CD4-positive, alpha-beta T cell treated with Interleukin-10 for 1 hour (primary cell): ENCODE data around the gene EBF4.

Experiments
- DNase-seq: peaks from one replicate; pipeline ENCODE4 v3.0.0-alpha.2; 2020

Gene EBF4

GRCh38 chr20:2745936-2746635 lies 53.5 kb downstream of the EBF4 start:
- DNase-seq: no peak

DNA sequence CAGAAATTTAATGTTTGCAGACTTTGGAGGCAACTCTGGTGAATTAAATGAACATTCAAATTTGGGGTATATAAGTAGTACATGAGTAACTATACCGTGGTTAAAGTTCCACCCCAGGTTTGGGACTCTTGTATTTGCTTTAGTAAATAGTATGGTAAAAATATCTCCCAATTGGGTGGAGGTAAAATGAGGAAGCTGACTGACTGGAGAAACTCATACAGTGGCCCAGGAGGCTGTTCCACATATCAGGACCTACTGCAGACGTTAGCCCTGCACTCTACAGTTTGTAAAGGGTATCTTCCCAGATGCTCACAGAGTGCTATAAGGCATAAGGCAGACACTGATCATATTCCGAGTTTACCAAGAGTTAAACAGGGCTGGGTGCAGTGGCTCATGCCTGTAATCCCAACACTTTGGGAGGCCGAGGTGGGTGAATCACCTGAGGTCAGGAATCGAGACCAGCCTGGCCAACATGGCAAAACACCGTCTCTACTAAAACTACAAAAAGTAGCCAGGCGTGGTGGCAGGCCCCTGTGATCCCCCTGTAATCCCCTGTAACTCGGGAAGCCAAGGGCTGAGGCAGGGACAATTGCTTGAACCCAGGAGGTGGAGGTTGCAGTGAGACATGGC lies 54.2 kb downstream of the EBF4 start:
- DNase-seq: no peak

GRCh38 chr20:2747676-2748235 lies 55.2 kb downstream of the EBF4 start:
- no peak for DNase-seq

DNA sequence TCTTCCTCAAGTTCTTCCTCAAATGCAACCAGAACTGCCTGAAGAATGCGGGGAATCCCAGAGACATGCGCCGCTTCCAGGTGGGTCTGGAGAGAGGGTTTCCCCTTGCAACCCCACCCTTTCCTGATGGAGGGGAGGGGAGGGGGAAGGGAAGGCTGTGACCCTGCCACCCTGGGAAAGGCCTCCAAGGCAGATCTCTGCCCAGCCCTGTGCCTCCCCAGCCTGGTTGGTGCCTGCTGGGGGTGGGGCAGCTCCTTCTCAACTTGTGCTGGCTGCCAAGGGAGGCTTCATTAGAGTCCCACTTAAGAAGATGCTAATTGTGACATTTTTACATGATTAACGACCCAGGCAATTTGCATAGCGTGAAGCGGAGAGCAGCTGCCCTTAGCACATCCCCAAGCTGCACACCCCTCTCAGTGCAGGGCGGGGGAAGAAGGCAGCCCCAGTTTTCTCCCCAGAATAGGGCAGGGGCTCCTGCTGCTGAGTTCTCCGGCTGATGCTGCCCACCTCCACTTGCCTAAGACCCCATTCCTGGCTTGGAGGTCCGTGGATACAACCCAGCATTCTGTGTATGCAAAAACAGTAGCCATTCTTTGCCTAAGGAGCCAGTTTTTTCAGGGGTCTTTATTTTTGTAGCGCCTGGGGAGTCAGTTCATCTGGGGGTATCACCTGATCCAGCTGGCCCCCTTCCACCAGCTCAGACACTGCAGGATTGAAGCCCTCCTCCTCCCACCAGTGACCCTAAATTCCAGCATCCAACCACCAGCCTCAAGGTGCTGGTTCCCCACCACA lies 56.2 kb downstream of the EBF4 start:
- DNase-seq: no peak

DNA sequence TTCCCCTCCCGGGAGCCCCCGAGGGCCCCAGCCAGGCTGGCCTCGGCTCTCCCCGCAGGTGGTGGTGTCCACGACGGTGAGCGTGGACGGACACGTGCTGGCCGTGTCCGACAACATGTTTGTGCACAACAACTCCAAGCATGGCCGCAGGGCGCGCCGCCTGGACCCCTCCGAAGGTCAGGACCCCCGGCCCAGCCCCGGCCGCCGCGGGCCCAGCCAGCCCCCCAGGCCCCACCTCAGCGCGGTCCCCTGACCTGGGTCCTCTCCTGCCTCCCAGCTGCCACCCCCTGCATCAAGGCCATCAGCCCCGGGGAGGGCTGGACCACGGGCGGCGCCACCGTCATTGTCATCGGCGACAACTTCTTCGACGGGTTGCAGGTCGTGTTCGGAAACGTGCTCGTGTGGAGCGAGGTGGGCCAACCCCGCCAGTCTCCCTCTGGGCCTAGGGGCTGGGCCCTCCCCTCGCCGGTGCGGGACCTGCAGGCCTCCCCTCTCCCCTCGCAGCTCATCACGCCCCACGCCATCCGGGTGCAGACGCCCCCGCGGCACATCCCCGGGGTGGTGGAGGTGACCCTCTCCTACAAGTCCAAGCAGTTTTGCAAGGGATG lies 56.9 kb downstream of the EBF4 start:
- no peak for DNase-seq

GRCh38 chr20:2749951-2750490 lies 57.4 kb downstream of the EBF4 start:
- no peak for DNase-seq

DNA sequence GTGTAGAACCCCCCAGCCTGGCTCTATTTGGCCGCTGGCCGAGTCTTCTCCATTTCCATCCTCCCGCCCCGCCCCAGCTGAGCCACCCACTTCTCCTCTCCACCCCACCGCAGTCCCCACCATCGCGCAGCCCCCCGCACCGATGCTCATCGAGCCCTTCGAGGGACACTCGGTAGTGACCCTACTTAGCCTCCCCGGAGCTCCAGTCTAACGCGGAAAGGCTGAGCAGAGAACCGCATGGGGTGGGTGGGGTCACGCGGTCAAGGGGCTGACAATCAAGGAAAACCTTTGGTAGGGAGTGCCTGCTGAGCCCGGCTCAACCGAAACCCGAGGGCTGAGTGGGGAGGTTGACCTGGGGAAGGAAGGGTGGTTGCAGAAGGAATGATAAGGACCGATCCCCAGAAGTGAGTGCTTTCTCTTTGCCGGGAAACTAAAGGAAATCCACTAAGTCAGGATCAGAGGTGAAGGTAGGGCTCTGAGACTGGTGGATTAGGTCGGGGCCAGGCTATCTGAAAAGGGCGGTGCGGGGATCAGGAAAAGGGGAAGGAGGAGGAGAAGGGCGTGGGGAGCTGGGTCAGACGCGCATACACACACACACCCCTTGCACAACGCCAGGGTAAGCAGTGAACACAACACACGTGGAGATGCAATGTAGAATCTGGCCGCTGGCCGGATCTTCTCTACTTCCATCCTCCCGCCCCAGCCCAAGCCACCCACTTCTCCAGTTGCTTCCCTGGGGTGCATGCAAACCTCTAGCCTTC lies 58.1 kb downstream of the EBF4 start:
- peak; percentile 7 for DNase-seq

DNA sequence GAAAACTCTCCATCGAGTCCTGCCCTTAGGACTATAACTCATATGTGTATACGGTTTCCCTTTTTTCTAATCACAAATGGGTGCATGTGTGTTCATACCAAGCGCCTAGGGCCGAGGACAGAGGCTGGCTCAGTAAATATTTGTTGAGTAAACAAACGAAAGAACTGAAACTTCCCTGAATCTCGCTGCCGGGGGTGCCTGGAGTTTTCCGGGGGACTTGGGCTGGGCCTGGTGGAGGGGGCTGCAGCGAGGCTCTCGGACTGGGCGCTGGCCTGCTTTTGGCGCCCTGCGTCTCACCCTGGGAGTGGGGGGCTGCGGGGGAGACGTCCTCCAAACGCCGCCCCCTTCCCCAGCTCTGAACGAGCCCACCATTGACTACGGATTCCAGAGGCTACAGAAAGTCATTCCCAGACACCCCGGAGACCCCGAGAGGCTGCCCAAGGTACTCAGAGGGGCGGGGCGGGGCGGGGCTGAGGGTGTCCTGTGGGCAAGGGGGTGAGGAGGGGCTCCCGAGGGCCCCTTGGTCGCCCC lies 58.8 kb downstream of the EBF4 start:
- no peak for DNase-seq

DNA sequence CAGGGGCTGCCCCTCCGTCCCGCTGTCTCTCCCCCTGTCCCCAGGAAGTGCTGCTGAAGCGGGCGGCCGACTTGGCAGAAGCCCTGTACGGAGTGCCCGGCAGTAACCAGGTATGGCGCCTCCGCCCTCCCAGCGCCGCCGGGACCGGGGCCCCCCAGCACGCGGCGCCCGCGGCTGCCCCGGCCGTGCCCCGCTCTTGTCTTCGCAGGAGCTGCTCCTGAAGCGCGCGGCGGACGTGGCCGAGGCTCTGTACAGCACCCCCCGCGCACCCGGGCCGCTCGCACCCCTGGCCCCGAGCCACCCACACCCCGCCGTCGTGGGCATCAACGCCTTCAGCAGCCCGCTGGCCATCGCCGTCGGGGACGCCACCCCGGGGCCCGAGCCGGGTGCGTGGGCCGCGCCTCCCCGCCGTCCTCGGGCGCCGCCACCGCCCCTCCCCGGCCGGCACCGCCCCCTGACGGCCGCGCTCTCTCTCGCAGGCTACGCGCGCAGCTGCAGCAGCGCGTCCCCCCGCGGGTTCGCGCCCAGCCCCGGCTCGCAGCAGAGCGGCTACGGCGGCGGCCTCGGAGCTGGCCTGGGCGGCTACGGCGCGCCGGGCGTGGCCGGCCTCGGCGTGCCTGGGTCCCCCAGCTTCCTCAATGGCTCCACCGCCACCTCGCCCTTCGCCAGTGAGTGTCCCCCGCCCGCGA lies 59.4 kb downstream of the EBF4 start:
- peak; percentile 60 for DNase-seq

DNA sequence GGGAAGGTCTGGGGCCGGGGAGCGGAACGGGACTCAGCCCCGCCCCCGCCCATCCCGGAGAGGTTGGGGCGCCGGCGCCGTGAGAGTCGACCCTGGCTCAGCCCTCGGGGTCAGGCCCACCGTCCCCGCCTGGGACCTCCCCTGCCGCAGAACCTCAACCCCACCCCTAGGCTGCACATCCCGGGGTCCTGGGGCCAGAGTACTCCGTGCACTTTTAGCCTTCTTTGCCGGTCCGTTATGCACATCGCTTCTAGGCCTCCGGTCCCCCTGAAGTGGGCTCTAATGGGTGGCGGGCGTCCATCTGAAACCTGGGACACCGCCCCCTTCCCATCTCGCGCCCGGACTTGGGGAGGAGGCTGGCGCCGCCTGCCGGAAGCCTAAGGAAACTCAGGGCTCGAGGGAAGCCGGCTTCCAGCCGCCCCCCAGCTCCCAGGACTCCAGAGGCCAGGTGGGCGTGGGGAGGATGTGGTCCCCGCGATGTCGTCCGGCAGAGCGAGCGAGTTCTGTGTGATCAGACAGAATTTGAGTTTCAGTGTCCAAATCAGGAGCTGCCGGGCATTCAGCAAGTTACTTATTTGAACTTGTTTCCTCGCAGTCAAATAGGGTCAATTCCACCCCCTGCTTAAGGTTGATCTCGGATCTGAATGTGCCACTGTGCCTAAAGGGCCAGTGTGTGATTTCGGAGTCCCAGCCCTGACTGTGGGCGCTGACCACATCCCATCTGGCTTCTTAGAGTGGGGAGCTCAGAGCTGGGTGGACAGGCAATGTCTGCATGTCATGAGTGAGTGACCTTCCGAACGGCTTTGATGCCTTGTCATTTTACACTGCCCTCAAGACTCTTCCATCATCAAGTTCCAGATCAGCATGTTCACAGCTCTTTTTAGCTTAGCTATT lies 60.2 kb downstream of the EBF4 start:
- DNase-seq: peak; percentile 55

GRCh38 chr20:2753461-2754040 lies 61.0 kb downstream of the EBF4 start:
- DNase-seq: no peak

GRCh38 chr20:2754424-2754823 lies 61.8 kb downstream of the EBF4 start:
- DNase-seq: no peak

GRCh38 chr20:2755451-2756055 lies 63.0 kb downstream of the EBF4 start:
- no peak for DNase-seq

DNA sequence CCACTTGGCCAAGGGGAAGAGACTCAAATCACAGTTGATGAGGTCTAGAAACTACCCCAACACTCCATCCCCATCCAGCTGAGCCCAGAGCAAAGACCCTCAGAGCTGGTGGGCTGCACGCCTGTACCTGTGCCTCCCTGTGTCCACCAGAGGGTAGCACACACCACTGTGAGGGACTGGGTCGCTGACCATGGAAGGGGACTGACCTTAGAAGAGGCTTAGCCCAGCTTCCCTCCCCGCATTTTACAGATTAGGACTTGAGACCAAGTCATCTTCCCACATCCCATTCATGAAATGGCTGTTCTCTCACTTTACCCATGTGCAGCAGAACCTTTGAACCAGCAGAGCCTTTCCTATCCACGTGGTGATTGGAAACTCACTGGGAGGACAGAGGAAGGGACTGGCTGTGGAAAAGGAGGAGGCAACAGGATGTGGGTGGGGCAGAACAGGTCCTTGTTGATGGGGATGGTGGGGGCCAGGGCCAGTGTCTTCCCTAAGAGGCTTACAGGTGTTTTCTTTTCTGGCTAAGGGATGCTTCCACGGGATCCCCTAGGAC lies 63.6 kb downstream of the EBF4 start:
- DNase-seq: no peak

- no peak for DNase-seq
These were observed 64.4 kb downstream of the EBF4 start for GRCh38 chr20:2757001-2757400.

- no peak for DNase-seq
These were observed 65.4 kb downstream of the EBF4 start for GRCh38 chr20:2757969-2758368.

DNA sequence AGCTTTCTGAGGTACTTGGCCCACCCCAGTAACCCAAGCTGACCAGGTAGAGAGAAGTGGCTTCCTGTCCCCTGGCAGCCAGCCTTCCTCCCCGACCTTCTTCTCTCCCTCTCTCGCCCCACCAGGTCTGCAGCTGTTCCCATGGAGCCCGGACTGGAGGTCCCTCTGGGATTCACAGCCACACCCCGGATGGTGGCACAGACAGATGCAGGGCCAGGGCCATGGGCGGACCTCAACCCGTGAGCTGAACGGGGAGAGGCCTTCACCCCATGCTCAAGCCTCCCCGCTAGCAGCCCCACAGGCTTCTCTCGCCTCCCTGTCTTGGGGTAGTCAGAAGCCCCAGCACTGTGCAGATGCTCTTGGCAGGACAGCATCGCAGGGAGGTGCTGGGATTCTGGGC lies 66.6 kb downstream of the EBF4 start:
- DNase-seq: no peak

GRCh38 chr20:2759603-2760296 lies 67.2 kb downstream of the EBF4 start:
- DNase-seq: no peak
